ENCODE results near the gene RDH11. TPM values are rescaled to one million over a fixed set of nuclear protein-coding genes. Genes with fewer than 3 reads are reported as not detected.

The RDH11 gene
- total RNA-seq, 1 experiment from 2014 or later: 117 TPM

DNA sequence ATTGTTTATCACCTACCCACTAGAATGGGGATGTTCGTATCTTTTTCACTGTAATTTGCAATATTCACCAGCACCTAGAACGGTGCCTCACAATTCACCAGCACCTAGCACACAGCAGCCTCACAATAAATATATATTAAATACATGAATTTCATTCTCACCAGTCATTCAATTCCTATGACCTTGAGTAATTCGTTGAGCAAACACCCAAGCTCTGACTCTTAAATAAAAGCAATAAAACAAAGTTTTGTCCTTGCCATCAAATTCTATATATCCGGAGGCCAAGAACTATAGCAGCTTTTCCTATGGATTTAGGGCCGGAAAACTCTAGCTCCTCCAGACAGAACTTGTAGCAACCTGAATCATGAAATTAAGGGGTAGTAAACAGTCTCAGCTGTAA lies 22.1 kb downstream of the RDH11 start:
- intact Hi-C loops (cut with micrococcal nuclease; ENCODE audit: unreplicated experiment): loop anchor here (10.0 kb wide), 1 partner anchor 91 kb away; no protein-coding TSS in a partner anchor
- BruUV-seq (replicated peaks): TSS peak; percentile 46
- H3K4me1 Mint-ChIP-seq (ENCODE audit: low read depth, unreplicated experiment): peaks cover 28% of the 10 kb centered on the region
- H3K36me3 Mint-ChIP-seq (ENCODE audit: insufficient read depth, unreplicated experiment): peaks cover 40% of the 10 kb centered on the region
- H3K27ac Mint-ChIP-seq (ENCODE audit: unreplicated experiment): peak overlapping the region; percentile 83
- H3K27me3 Mint-ChIP-seq (ENCODE audit: unreplicated experiment): no peaks in the 10 kb centered on the region
- TF ChIP-seq, protein P1, sequence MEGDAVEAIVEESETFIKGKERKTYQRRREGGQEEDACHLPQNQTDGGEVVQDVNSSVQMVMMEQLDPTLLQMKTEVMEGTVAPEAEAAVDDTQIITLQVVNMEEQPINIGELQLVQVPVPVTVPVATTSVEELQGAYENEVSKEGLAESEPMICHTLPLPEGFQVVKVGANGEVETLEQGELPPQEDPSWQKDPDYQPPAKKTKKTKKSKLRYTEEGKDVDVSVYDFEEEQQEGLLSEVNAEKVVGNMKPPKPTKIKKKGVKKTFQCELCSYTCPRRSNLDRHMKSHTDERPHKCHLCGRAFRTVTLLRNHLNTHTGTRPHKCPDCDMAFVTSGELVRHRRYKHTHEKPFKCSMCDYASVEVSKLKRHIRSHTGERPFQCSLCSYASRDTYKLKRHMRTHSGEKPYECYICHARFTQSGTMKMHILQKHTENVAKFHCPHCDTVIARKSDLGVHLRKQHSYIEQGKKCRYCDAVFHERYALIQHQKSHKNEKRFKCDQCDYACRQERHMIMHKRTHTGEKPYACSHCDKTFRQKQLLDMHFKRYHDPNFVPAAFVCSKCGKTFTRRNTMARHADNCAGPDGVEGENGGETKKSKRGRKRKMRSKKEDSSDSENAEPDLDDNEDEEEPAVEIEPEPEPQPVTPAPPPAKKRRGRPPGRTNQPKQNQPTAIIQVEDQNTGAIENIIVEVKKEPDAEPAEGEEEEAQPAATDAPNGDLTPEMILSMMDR (IDR thresholded peaks at IDR 0.05; ENCODE audit: unreplicated experiment): no peak
- DNase-seq: no peak
- CTCF ChIA-PET: interaction anchor here (2.8 kb wide), 1 partner anchor 31 kb away, joined by 18 read pairs; no protein-coding TSS in a partner anchor
- H3K9me3 Mint-ChIP-seq (ENCODE audit: low read depth, unreplicated experiment): no peaks in the 10 kb centered on the region
- peak overlapping the region; percentile 88 for H3K4me3 Mint-ChIP-seq (ENCODE audit: low read depth, unreplicated experiment)

DNA sequence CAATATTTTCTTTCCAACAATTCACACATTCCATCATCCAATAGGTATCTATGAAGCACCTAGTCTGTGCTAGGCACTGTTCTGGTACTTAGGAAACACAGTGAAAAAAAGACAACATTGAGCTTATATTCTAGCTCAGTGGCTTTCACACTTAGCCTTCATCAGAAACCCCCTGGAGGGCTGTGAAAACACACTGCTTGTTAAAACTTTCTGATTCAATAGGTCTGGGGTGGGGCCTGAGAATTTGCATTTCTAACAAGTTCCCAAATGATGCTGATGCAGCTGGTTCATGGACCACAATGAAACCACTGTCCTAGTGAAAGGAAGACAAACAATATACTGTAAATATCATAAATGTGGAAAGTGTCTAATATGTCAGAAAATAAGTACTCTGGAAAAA lies 27.0 kb downstream of the RDH11 start:
- no TSS peak for BruUV-seq (replicated peaks)
- no peak overlapping the region for H3K27ac Mint-ChIP-seq (ENCODE audit: unreplicated experiment)
- H3K36me3 Mint-ChIP-seq (ENCODE audit: insufficient read depth, unreplicated experiment): peaks cover 2% of the 10 kb centered on the region

DNA sequence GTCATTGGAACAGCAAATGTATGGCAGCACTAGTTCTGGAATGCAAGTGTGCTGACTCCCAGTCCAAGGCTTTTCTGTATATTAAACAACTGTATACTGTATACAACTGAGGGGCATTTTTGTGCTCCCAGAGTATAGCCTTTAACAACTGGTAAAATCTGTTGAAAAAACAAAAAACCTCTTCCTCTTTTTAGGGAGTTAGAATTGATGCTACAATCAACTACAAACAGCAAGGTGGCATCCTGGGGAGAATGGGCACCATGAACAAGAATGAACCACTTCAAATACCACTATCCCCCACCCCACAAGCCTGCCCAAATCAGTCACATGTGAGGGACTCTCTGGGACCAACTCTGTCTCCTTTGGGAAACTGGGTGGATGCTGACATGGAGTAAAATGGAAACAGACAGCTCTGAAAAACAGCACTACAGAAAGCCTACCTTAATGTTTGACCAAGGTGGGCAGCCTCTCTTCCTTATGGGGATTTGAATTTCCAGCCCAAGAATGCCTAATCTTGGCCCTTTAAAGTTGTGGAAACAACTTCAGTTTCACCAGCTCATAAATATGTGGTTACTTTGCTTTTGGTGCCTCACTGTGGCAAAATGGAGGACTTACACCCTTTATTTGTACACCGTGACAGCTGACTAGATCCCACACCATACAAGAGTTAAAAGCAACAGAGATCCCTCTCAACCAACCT lies 28.7 kb downstream of the RDH11 start:
- no peak overlapping the region for H3K27ac Mint-ChIP-seq (ENCODE audit: unreplicated experiment)
- H3K36me3 Mint-ChIP-seq (ENCODE audit: insufficient read depth, unreplicated experiment): no peaks in the 10 kb centered on the region
- H3K4me1 Mint-ChIP-seq (ENCODE audit: low read depth, unreplicated experiment): no peaks in the 10 kb centered on the region
- H3K27me3 Mint-ChIP-seq (ENCODE audit: unreplicated experiment): no peaks in the 10 kb centered on the region
- intact Hi-C loops (cut with micrococcal nuclease; ENCODE audit: unreplicated experiment): loop anchor here (1.0 to 5.0 kb wide), 3 partner anchors 35 to 83 kb away; partner anchors contain the start of genes ARG2 and RDH12
- no peak overlapping the region for H3K4me3 Mint-ChIP-seq (ENCODE audit: low read depth, unreplicated experiment)
- CTCF ChIA-PET: interaction anchor here (0.6 to 1.1 kb wide), 10 partner anchors 12 to 239 kb away, joined by 3 to 23 read pairs (median 6); partner anchors contain the start of genes ARG2 and PIGH
- H3K9me3 Mint-ChIP-seq (ENCODE audit: low read depth, unreplicated experiment): no peaks in the 10 kb centered on the region
- TF ChIP-seq, protein P1 (IDR thresholded peaks at IDR 0.05; ENCODE audit: unreplicated experiment): peak; percentile 50
- DNase-seq: peak; percentile 21
- no TSS peak for BruUV-seq (replicated peaks)

More for the DNA sequence above, 27.0 kb downstream of the RDH11 start:
- DNase-seq: no peak
- intact Hi-C loops (cut with micrococcal nuclease; ENCODE audit: unreplicated experiment): loop anchor here (5.0 kb wide), 1 partner anchor 34 kb away; the partner anchor contains the start of gene RDH12
- no peaks in the 10 kb centered on the region for H3K9me3 Mint-ChIP-seq (ENCODE audit: low read depth, unreplicated experiment)
- CTCF ChIA-PET: interaction anchor here (0.6 to 1.0 kb wide), 3 partner anchors 36 to 50 kb away, joined by 3 read pairs; no protein-coding TSS in a partner anchor
- no peaks in the 10 kb centered on the region for H3K27me3 Mint-ChIP-seq (ENCODE audit: unreplicated experiment)
- H3K4me3 Mint-ChIP-seq (ENCODE audit: low read depth, unreplicated experiment): no peak overlapping the region
- H3K4me1 Mint-ChIP-seq (ENCODE audit: low read depth, unreplicated experiment): peaks cover 9% of the 10 kb centered on the region
- TF ChIP-seq, protein P1 (IDR thresholded peaks at IDR 0.05; ENCODE audit: unreplicated experiment): no peak

DNA sequence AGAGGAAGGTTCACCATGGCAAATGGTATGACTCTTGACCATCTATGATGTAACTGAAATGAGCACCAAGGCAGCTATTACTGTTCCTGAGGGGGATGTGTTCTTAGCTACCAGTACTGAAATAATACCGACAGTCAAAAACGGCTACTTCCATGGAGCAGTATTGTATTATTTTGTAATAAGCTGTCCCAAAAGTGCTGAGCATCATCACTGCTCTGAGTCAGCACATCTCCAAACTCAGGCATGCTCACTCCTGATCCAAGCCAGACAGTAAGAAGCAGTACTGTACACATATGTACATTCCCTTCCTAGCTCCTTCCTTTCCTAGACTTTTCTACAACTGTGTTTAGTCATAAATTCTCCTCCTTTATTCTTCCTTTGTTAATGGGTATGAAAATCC lies 29.7 kb downstream of the RDH11 start:
- Mint-ChIP-seq H3K4me1 (ENCODE audit: low read depth, unreplicated experiment) (no peaks in the 10 kb centered on the region), H3K27ac (ENCODE audit: unreplicated experiment) (no peak overlapping the region), H3K27me3 (ENCODE audit: unreplicated experiment) (no peaks in the 10 kb centered on the region), H3K36me3 (ENCODE audit: insufficient read depth, unreplicated experiment) (no peaks in the 10 kb centered on the region), H3K4me3 (ENCODE audit: low read depth, unreplicated experiment) (no peak overlapping the region), H3K9me3 (ENCODE audit: low read depth, unreplicated experiment) (no peaks in the 10 kb centered on the region)
- intact Hi-C loops (cut with micrococcal nuclease; ENCODE audit: unreplicated experiment): loop anchor here (5.0 kb wide), 1 partner anchor 36 kb away; the partner anchor contains the start of gene RDH12
- no peak for DNase-seq
- CTCF ChIA-PET: interaction anchor here (0.5 to 0.7 kb wide), 3 partner anchors 1394 to 1673 kb away, joined by 3 to 6 read pairs (median 4); no protein-coding TSS in a partner anchor
- BruUV-seq (replicated peaks): no TSS peak
- TF ChIP-seq, protein P1 (IDR thresholded peaks at IDR 0.05; ENCODE audit: unreplicated experiment): no peak

Measured in Calu3 (cell line).